Type B pancreatic cell (in vitro differentiated cells): ENCODE measurements around the gene CFAP299. TPM values are rescaled to one million over a fixed set of nuclear protein-coding genes. Genes with fewer than 3 reads are reported as not detected.

Experiments
- DNase-seq: peaks from one replicate; pipeline ENCODE4 v3.0.0; 2021; ENCODE audit warnings: mixed read lengths; ENCODE audit not compliant: unreplicated experiment; ENCODE audit errors: extremely low spot score
- H3K27ac Mint-ChIP-seq: 2 replicates; pipeline ENCODE4 v1.8.0; 2021; ENCODE audit warnings: mild to moderate bottlenecking, mixed read lengths
- H3K27me3 Mint-ChIP-seq: 2 replicates; pipeline ENCODE4 v1.8.0; 2021; ENCODE audit warnings: mixed read lengths
- H3K36me3 Mint-ChIP-seq: 2 replicates; pipeline ENCODE4 v1.8.0; 2021; ENCODE audit warnings: mixed read lengths
- H3K4me1 Mint-ChIP-seq: one replicate; pipeline ENCODE4 v1.8.0; 2021; ENCODE audit warnings: mixed read lengths; ENCODE audit not compliant: unreplicated experiment
- H3K4me3 Mint-ChIP-seq: 2 replicates; pipeline ENCODE4 v1.8.0; 2021; ENCODE audit warnings: mild to moderate bottlenecking, mixed read lengths
- H3K9me3 Mint-ChIP-seq: 2 replicates; pipeline ENCODE4 v1.8.0; 2021; ENCODE audit warnings: mixed read lengths
- CTCF ChIP-seq: fragments of 200-600 bp; sonication (generic); conservative IDR thresholded peaks from 2 replicates; pipeline ENCODE4 v1.5.0; 2021; ENCODE audit warnings: antibody characterized with exemption, mild to moderate bottlenecking
- total RNA-seq: library from RNA; stranded (reverse); gene quantifications from 2 replicates; pipeline ENCODE4 v1.2.1, GENCODE V29; 2021; ENCODE audit warnings: low replicate concordance

The CFAP299 gene
- total RNA-seq, 1 donor from 2014 or later: 1.1 TPM

GRCh38 chr4:80365928-80366327 lies 30.4 kb downstream of the CFAP299 start:
- Mint-ChIP-seq H3K36me3 (no peaks in the 10 kb centered on the region), H3K27me3 (peaks cover 6% of the 10 kb centered on the region), H3K4me3 (no peak overlapping the region), H3K27ac (no peak overlapping the region), H3K9me3 (no peaks in the 10 kb centered on the region), H3K4me1 (no peaks in the 10 kb centered on the region)
- TF ChIP-seq CTCF: peak; percentile 73
- DNase-seq: no peak

- no peak overlapping the region for H3K27ac Mint-ChIP-seq
- no peak overlapping the region for H3K4me3 Mint-ChIP-seq
- H3K27me3 Mint-ChIP-seq: peaks cover 9% of the 10 kb centered on the region
- no peak for TF ChIP-seq CTCF
- H3K4me1 Mint-ChIP-seq: no peaks in the 10 kb centered on the region
- DNase-seq: no peak
- peaks cover 5% of the 10 kb centered on the region for H3K36me3 Mint-ChIP-seq
- H3K9me3 Mint-ChIP-seq: peaks cover 9% of the 10 kb centered on the region
Measured at GRCh38 chr4:80367737-80368136, 32.2 kb downstream of the CFAP299 start.

DNA sequence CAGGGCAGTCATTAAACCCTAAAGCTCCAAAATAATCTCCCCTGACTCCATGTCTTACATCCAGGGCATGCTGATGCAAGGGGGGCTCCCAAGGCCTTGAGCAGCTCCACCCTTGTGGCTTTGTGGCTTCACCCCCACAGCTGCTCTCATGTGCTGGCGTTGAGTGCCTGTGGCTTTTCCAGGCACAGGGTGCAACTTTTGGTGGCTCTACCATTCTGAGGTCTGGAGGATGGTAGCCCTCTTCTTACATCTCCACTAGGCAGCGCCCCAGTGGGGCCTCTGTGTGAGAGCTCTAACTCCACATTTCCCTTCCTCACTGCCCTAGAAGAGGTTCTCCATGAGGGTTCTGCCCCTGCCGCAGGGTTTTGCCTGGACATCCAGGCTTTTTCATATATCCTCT lies 35.1 kb downstream of the CFAP299 start:
- Mint-ChIP-seq H3K4me3 (no peak overlapping the region), H3K36me3 (peaks cover 5% of the 10 kb centered on the region), H3K27me3 (peaks cover 8% of the 10 kb centered on the region), H3K27ac (no peak overlapping the region), H3K4me1 (no peaks in the 10 kb centered on the region), H3K9me3 (peaks cover 16% of the 10 kb centered on the region)
- no peak for DNase-seq
- no peak for TF ChIP-seq CTCF

GRCh38 chr4:80371046-80371445 lies 35.5 kb downstream of the CFAP299 start:
- no peak for TF ChIP-seq CTCF
- H3K27ac Mint-ChIP-seq: no peak overlapping the region

GRCh38 chr4:80374180-80374579 lies 38.6 kb downstream of the CFAP299 start:
- Mint-ChIP-seq H3K4me1 (no peaks in the 10 kb centered on the region), H3K27me3 (peaks cover 5% of the 10 kb centered on the region), H3K36me3 (peaks cover 5% of the 10 kb centered on the region), H3K27ac (no peak overlapping the region), H3K4me3 (no peak overlapping the region), H3K9me3 (peaks cover 16% of the 10 kb centered on the region)
- TF ChIP-seq CTCF: no peak
- no peak for DNase-seq

More at GRCh38 chr4:80371046-80371445, 35.5 kb downstream of the CFAP299 start:
- Mint-ChIP-seq H3K27me3 (peaks cover 6% of the 10 kb centered on the region), H3K4me3 (no peak overlapping the region), H3K4me1 (no peaks in the 10 kb centered on the region), H3K36me3 (peaks cover 5% of the 10 kb centered on the region), H3K9me3 (peaks cover 16% of the 10 kb centered on the region)
- DNase-seq: no peak
